Stimulated activated CD8-positive, alpha-beta memory T cell treated with anti-CD3 and anti-CD28 coated beads, Interleukin-15, amount 100 ng/mL, for 24 hours (primary cell): ENCODE results near the gene KCNJ10.

Experiments
- DNase-seq: peaks from one replicate; pipeline ENCODE4 v3.0.0-alpha.2; 2020; ENCODE audit warnings: low read depth

KCNJ10 gene

DNA sequence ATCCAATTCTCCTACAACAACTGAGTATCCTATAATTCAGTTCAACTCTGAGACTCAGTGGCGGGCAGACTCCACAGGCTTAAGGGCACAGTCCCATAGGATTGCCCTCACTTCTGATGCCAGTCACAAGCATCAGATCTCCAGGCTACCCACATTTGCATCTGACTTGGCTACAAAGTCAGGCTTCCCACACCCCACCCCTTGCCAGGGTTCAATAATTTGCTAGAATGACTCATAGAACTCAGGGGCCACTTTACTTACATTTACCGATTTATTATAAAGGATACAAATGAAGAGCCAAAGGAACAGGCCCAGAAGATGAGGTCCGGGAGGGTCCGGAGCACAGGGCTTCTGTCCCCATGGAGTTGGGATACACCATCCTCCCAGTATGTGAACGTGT lies 80.0 kb downstream of the KCNJ10 start:
- no peak for DNase-seq

DNA sequence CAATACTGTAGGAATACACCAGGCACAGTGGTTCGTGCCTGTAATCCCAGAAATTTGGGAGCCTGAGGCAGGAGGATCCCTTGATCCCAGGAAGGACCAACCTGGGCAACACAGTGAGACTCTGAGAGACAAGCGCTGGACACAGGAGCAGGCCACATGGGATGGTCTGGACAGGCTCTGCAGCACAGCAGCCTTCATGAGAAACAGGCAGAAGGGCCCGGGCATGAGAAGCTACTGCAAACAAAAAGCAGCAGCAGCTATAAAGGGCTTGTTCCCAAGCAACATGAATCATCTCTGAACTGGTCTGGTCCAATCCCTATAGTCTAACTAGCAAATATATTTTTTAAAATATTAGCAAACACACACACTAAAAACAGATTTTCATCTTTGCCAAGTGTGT lies 80.4 kb downstream of the KCNJ10 start:
- DNase-seq = no peak

DNA sequence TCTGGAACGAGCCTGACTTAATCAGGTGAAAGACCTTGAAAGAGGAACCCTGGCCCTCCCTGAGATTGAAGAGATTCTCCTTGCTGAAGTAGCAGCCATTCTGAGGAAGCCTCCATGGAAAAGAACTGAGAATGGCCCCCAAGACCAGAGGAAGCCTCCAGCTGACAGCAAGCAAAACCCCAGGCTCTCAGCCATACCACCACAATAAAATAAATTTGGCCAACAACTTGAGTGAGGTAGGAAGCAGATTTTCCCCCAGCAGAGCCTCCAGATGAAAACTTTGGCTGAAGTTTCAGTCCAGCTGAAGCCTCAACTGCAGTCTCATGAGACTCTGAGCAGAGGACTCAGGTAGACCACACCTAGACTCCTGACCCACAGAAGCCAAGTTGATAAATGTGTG lies 82.0 kb downstream of the KCNJ10 start:
- DNase-seq = no peak

DNA sequence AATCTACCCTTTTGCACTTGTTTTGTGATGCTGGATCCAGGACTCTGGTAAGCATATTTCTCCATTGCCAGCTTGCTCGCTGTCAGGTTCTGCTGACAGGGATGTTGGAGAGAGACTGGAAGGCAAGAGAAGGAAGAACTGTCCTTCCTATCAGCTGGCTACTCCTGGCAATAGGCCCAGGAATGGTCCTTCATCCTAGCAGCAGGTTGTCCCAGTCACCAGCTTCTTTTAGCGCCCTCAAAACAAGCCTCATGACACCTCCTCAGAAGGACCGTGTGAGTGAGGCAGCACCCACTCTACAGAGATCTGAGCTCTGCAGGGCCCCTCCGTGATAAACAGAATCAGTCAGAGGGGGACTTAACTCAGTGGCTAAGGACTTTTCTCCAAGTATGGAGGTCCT lies 82.8 kb downstream of the KCNJ10 start:
- no peak for DNase-seq

DNA sequence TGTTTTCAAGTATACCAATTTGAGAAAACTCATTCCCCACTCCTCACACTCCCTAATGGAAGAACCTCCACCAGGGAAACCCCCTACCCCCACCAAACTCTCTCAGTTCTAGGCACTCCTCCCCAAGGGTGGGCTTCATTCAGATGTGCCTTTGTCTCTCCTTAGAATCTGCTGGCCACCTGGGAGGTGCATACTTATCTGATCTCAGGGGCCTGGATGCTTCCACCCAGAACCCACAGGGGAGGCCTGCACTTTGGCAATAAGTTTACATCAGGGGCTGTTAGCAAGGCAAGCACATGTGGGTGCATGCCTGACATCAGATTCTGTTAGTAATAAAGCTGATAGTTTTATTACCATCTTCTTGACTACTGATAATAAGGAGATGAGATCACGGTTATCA lies 83.4 kb downstream of the KCNJ10 start:
- no peak for DNase-seq

DNA sequence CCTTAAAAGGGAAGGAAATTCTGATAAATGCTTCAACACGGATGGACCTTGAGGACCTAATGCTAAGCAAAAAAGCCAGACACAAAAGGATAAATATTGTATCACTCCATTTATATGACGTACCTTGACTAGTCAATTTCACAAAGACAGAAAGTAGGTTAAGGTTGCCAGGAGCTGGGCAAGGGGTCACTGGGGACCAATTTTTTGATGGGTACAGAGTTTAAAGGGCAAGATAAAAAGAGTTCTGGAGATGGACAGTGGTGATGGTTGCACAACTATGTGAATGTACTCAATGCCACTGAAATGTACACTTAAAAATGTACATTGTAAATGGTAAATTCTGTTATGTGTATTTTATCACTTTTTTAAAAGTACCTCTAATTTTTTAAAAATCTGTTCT lies 83.9 kb downstream of the KCNJ10 start:
- no peak for DNase-seq

DNA sequence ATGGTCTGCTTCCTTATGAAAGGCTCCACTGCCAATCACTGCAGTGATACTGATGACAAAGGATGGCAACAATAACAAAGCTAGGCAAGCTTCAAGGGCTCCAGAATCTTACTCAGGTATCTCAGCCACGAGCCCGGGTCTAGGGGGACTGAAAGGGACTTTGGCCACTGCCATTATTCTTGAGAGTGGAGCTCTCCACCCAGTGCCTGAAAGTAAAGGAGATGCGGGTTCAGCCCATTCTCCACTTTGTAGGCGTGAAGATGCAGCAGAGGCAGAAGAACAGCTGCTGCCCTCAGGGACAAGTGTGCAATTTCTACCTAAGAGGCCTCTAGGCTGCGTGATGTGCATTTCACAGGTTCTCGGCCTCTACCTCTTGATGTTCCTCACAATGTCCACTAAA lies 84.5 kb downstream of the KCNJ10 start:
- DNase-seq = no peak

DNA sequence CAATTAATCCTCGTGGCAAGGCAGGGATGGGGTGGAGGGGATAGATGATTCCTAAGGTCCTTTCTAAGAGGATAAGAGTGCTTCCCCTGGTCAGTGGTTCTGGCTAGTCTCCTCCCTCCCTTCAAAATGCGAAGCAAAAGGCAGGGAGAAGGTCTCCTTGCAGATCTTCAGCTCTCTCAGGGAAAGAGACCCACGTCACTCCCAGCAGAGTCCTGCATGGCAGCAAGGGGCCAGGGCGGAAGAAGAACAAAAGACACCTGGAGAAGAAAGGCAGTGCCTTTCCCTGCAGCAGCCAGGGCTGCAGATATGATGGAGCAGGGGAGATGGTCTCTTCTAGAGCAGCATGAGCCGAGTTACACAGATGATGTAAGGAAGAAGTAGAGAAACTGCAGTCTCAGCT lies 86.3 kb downstream of the KCNJ10 start:
- DNase-seq = no peak

DNA sequence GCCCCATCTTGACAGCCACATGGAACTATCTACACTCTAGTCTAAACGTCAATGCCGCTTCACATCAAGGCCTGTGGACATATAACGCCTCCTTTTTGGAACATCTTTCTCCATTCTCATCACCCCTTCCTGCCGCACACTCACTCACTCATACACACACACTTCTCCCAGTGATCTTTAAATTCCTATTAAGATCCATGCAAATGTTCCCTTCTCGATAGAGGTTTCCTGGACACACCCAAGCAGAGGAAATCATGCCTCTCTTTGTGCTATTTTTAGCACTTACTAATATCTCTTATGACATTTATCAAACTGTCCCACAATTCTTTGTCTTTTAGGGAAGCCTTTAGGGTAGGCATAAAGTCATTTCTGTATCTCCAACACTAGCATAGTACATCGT lies 87.7 kb downstream of the KCNJ10 start:
- DNase-seq = no peak

DNA sequence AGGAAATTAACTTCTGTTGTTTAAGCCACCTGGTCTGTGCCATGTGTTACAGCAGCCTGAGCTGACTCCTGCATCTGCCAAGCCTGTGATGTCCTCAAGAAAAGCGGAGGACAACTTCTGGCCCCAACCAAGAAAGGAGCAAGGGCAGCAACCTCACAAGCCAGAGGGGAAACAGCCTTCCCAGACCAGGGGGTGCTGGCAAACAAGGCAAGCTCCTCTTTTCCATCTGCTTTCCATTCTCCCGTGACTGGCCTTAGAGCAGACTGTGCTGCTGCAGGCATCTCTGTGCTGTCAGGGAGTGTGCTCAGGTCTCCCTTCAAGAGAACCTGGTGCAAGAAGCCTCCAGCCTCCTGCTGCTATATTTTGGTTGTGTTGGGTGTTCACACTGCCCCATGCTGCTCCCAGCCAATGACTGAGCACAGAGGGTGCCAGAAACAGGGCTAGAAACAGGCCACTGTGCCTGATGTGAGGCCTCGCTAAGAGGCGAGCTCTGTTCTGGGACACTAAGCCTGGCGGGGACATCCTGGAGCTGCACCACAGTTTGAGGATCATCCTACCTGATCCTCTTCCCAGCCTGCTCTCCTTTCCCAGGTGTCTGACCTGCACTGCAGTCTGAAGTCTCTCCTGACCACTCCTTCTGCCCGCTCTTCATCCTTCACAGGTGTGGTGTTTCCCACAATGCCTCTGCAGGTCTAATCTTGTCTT lies 88.5 kb downstream of the KCNJ10 start:
- no peak for DNase-seq

DNA sequence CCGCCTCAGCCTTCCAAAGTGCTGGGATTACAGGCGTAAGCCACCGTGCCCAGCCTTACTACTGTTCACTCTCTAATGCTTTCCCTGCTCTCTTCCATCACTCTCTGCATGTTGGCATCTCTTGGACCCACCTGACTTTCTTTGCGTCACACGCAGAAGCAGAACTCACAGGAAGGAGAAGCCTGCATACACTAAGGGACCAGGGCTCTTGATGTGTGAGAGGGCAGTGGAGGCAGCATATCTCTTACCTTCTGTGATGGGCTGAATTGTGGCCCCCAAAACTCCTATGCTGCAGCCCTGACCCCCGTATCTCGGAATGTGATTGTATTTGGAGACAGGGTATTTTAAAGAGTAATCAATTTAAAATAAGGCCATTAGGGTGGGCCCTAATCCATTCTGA lies 89.2 kb downstream of the KCNJ10 start:
- DNase-seq = no peak

DNA sequence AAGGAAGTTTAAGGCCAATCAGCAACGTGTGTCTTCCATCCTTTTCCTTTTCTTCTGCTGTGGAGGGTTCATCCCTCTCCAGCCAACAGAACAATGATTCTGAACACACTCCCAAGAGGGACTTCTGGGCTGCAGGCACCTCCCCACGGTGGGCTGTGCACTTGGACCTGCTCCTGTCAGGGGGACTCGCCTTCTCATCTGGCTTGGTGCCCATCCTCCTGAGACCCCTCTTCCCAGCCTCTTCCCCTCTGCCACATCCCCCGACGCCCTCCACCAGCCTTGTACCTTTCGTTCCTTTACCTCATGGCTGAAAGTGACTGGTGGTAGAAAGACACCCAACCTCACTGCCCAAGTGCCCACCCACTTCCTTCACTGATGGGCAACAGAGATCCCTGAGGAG lies 89.9 kb downstream of the KCNJ10 start:
- DNase-seq = no peak

DNA sequence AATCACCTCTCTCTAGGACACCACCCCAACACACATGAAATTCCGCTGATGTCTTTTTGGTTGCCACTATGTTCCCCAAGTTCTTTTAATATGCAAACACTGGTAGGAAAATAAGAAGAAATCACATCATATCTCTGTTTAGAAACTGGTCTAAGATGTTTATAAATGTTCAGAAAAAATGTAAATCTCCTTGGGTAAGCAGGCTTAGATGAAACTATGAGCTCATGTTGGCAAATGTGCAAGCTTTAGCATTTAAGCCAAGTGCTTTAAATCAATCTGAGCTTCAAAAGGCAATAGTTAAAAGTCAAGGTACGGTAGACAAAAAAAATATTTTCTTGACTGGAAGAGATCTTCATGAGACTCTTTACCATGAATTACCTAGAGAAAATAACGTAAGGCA lies 90.7 kb downstream of the KCNJ10 start:
- no peak for DNase-seq

DNA sequence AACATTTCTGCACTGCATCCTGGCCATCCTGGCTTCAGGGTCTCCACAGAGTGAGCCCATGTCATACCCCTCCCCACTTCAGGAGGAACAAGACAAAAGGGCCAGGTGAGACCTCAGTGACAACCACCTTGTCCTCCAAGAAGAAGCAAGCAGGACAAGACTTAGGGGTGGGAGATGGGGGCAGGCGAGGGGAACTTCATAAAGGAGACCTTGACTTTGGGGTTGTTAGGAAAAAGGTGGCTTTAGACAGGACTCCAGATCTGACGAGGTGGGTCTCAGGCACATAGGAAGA lies 91.9 kb downstream of the KCNJ10 start:
- no peak for DNase-seq

DNA sequence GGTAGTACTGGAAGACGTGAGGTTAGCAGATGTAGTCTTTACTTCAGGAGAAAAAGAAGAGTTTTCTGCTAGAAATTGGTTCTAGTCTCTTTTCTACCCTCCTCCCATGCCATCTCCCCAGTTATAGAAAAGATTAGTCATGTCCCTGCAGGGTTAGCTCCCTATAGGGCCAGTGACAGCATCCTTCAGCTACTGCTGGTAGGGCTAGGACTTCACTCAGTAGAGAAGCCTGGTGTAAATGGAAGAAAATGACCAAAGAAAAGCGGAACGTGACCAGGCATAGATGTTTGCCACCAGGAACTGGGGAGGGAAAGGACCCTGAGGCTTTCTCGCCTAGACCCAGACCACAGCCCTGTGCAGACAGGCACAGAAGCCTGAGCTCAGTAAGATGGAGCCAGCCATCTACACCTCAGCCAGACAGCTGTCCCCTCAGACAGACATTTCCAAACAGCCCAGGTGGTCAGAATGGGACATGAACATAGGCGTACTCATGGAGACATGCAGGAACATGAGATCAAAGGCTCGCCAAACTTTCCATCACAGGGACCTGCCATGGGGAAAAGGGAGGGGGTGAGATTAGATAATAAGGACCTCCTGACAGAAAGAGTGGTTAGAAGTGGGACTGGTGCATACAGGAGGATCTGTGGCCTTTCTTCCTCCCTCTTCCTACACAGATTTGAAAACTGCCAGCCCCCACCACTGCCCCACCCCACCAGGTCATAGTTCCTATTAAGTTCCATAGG lies 92.4 kb downstream of the KCNJ10 start:
- no peak for DNase-seq

DNA sequence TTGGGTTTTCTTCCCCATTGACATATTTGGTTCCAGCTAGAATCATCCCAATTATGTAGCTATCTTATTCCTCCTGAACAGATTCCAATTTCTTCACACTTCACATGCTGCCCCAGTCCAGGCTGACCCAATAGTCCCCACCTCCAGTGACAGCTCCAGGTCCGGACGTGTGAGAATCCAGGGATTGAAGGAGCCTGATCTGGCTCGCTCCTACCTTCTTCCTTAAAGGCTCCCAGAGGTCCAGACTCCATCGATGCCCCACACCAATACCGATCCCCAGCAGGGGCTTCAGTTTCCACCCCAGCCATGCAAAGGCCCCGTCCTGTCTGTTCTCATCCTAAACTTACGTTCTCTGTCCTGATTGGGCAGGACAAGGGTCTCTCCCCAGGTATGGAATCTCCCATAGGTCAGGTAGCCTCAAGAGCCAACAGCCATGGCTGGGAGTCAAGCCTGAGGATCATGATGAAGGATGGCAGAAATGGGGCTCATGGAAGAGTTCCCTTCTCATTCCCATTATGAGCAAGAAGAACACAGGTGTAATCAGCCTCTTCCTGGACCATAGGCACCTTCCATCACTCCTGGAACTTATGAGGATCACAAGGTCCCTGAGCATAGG lies 95.5 kb downstream of the KCNJ10 start:
- no peak for DNase-seq

DNA sequence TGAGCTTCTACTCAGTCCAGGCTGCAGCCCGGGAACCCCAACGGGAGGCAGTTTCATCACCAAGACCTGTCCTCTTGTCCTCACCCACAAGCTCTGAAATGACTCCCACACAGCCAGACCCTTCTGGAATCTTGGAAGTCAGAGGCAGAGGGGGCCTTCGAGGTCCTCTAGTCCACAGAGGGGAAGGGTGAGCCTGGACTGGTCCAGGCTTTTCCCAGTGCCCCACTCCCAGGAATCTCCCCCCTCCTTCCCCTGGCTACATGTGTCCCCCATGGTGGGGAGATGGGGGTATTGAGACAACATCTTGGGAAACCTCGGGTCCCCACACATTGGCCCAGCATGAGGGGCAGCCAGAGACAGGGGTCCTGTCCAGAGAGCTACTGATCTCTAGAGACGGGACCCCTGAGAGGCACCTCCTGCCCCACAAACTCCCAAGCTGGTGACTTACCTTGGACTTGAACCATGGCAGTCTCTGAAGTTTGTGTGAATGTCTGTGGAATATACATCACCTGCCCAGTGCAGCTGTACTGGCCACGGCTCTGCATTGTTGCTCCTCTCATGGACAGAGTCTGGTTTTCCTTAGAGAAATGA lies 96.5 kb downstream of the KCNJ10 start:
- DNase-seq = no peak

DNA sequence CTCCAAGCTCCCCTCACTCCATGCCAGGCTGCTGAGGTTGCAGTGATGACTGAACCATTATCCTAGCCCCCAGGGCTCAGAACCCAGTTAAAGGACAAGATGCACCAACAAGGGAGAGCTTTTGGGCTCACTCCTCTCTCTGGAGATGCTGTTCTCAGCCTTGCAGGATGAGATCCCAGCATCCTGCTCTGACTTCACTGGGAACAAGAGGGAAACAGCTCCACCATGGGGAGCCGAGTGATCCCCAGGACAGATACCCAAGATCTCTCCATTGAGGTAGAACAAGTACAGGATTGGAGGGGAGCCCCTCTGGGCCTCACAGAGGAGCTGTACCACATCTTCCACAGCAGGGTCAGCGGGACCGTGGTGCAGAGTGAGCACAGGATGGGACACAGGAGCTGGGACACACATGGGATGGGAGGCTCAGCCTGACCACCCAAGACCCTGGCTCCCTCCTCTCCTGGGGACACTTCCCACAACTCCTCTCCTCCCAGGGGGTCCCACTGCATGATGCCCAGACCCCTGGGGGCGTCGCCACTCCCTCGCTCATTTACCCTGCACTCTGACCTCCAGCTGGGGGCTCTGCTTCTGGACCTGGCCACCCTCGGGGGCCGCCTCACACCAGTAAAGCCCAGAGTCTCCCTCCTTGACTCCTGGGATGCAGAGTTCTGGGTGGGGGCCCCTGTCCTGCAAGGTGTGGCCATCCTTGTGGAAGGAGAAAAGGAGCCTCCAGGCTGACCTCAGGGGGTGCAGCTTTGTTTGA lies 97.3 kb downstream of the KCNJ10 start:
- DNase-seq = no peak

DNA sequence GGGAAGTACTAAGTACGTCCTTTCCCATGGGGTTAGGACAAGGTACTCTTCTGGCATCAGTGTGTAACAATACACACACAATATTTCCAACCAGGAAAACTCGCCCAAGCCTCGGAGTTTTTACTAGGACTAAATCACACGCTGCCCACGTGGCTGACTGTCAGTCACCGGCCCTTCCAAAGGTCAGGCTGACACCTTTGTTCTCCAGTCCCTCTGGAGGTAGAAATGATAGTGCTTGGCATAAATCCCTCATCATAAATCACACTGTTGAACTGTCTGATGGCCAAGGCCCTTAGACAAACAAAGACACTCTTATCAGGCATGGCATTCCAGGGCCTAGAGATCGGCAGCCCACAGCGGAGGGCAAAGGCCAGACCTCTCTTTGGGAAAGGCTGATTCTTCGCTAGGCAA lies 99.0 kb downstream of the KCNJ10 start:
- DNase-seq = no peak

DNA sequence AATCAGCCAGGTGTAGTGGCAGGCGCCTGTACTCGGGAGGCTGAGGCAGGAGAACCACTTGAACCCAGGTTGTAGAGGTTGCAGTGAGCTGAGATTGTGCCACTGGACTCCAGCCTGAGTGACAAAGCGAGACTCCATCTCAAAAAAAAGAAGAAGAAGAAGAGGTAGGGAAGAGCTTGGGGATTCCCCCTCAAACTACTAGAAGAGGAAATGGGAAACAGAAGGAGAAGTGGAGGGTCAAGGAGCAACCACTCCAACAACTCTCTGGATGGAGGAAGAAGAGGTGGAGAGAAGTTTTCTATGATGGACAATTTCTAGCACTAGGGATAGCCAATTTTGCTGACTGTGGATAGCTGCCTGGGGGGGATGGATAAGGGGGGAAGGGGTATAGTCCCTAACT lies 101.1 kb downstream of the KCNJ10 start:
- DNase-seq = no peak

DNA sequence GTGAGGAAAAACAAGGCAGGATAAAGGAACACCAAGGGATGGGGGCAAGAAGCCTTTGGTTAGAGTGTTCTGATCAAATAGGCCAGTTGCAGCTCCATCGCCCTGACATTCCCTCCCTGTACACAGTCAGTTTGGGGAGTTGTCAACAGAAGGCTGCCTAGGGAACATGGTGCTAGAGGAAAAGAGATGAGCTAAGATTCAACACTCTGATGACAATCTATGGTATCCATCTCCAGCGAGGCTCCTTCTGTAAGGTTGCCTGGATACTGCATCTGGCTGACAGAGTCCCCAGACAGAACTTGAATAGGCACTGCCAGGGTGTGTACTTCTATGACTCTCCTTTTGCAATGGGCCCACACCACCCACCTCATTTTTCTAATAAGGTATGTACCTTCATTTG lies 104.7 kb downstream of the KCNJ10 start:
- DNase-seq = no peak

DNA sequence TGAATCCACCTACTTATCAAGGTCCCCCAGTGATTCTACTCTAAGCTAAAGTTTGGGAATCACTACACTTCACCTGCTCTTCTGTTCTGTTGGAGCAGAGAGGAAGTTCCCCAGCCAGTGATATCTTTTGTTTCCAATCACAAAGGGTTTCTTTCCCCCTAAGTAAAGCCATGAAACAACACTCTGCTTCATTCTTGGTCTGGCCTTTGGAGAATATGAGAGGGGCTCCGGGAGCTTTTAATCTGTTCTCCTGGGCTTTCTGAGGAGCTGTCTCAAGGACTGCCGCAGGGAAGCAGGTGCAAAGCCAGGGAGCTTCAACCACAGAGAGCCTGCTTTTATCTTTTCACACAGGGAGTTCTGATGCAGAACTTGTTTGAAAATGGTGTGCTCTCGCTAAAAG lies 105.8 kb downstream of the KCNJ10 start:
- no peak for DNase-seq

DNA sequence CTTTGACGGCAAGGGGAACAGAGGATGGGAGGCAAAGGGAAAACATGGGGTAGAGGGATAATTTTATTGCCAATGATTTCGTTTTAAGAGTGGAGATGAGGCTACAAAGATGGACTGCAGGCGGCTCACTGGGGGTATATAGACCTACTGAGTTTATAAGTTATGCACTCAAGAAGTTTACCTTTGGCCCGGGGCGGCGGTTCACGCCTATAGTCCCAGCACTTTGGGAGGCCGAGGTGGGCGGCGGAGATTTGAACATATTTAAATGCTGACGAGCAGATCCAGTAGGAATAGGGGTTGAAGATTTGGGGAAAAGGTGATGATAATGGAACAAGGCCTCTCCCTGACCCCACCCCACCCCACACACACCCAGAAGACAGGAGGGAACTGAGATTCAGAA lies 107.8 kb downstream of the KCNJ10 start:
- DNase-seq = no peak
